MM.1S (cell line): ENCODE measurements around the gene HIPK2.

Source experiments
- EZH2 ChIP-seq: fragments of 300-600 bp; sonication (generic); optimal IDR thresholded peaks from 2 replicates; pipeline ENCODE3; 2017; ENCODE audit warnings: low read depth, mild to moderate bottlenecking, antibody characterized with exemption, low read length, mixed read lengths
- EZH2phosphoT487 ChIP-seq: fragments of 300-600 bp; sonication (generic); IDR thresholded peaks from 2 replicates; pipeline ENCODE4 v1.6.1; 2018; ENCODE audit warnings: antibody characterized with exemption, low read length

- TF ChIP-seq EZH2 (no peak), EZH2phosphoT487 (no peak)
These were observed 102.4 kb downstream of the HIPK2 start for GRCh38 chr7:139675127-139676125.
